Ishikawa (cell line): ENCODE data around the gene HOXD12.

Experiments
- FOXM1 ChIP-seq: IDR thresholded peaks from 2 replicates; pipeline ENCODE4 v1.6.1; 2012; ENCODE audit warnings: low read depth, borderline replicate concordance
- TF ChIP-seq, protein P1 (sequence below): IDR thresholded peaks from 2 replicates; pipeline ENCODE4 v1.6.1; 2012

GRCh38 chr2:176087330-176088047 lies 12.1 kb upstream of the HOXD12 start:
- no peak for TF ChIP-seq FOXM1
- TF ChIP-seq, protein P1, sequence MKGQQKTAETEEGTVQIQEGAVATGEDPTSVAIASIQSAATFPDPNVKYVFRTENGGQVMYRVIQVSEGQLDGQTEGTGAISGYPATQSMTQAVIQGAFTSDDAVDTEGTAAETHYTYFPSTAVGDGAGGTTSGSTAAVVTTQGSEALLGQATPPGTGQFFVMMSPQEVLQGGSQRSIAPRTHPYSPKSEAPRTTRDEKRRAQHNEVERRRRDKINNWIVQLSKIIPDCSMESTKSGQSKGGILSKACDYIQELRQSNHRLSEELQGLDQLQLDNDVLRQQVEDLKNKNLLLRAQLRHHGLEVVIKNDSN, result no peak
